HG02588 (cell line): ENCODE results near the gene TCTA.

ENCODE experiments used
- ATAC-seq: cut with Tn5 transposase; IDR thresholded peaks from one replicate; pipeline ENCODE4 v1.9.1; 2021; ENCODE audit warnings: mild to moderate bottlenecking, moderate library complexity; ENCODE audit not compliant: unreplicated experiment

TCTA gene

GRCh38 chr3:49456466-49456865, 44.2 kb downstream of the TCTA start:
- no peak for ATAC-seq

GRCh38 chr3:49460188-49460890, 48.1 kb downstream of the TCTA start:
- ATAC-seq: no peak

GRCh38 chr3:49460956-49461355, 48.7 kb downstream of the TCTA start:
- no peak for ATAC-seq

- no peak for ATAC-seq
Measured at GRCh38 chr3:49461443-49462171, 49.4 kb downstream of the TCTA start.

GRCh38 chr3:49462222-49462621, 50.0 kb downstream of the TCTA start:
- no peak for ATAC-seq

GRCh38 chr3:49465270-49466034, 53.2 kb downstream of the TCTA start:
- ATAC-seq: no peak
